ENCODE measurements around the gene DNAJC25.
"Not testable (repeated sequence)": the region's sequence is repeated elsewhere in the genome, so short reads cannot be mapped to it uniquely, and the experiment has no call there.

DNAJC25 gene

DNA sequence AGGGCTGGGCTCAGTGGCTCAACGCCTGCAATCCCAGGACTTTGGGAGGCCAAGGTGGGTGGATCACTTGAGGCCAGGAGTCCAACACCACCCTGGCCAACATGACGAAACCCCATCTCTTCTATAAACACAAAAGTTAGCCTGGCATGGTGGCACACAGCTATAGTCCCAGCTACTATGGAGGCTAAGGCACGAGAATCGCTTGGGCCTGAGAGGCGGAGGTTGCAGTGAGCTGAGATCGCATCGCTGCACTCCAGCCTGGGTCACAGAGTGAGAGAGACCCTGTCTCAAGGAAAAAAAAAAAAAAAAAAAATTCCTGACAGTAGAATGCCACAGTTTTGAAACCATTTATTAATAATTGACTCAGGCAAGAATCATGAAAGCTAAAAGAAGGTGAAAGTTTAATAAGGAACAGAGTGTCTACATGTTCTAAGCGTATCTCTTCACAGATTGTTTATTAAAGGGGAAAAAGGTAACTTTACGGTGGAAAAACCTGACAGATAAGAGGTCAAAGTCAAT, 26.0 kb upstream of the DNAJC25 start:
- DNase-seq (ENCODE audit: low spot score): no peak
- no peak overlapping the region for H3K27ac ChIP-seq
- CTCF ChIA-PET: interaction anchor here (0.5 to 0.6 kb wide), 2 partner anchors 1293 to 1333 kb away, joined by 3 to 6 read pairs; no protein-coding TSS in a partner anchor
- TF ChIP-seq CTCF (conservative IDR thresholded peaks at IDR 0.05; ENCODE audit: low read depth): no peak
- POLR2A ChIA-PET (ENCODE audit: low non-redundant PET): no interaction called here

GRCh38 chr9:111610149-111610548, 21.0 kb upstream of the DNAJC25 start:
- POLR2A ChIA-PET (ENCODE audit: low non-redundant PET): no interaction called here
- peak overlapping the region; percentile 60 for H3K27ac ChIP-seq
- TF ChIP-seq CTCF (conservative IDR thresholded peaks at IDR 0.05; ENCODE audit: low read depth): no peak
- no peak for DNase-seq (ENCODE audit: low spot score)
- CTCF ChIA-PET: no interaction called here

DNA sequence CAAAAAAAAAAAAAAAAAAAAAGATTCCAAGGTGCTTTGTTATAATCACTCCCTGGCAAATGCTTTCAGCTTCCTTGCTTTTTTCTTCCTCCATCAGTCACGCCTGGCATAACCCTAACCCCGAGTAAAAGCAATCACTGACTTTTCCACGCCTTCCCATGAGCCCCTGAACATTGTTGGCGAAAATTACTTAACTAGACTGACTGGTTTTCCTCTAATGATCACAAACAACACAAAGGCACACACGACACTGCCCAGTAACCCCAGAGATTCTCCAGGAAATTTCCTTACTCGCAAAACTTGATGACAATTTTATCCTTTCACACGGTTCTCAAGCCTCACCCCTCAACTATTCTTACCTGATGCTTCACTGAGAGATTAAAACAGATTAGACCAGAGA, 20.3 kb upstream of the DNAJC25 start:
- ChIA-PET CTCF (interaction anchor here (0.6 kb wide), 1 partner anchor 11 kb away, joined by 4 read pairs; no protein-coding TSS in a partner anchor), POLR2A (ENCODE audit: low non-redundant PET) (no interaction called here)
- no peak for TF ChIP-seq CTCF (conservative IDR thresholded peaks at IDR 0.05; ENCODE audit: low read depth)
- DNase-seq (ENCODE audit: low spot score): no peak
- H3K27ac ChIP-seq: no peak overlapping the region

DNA sequence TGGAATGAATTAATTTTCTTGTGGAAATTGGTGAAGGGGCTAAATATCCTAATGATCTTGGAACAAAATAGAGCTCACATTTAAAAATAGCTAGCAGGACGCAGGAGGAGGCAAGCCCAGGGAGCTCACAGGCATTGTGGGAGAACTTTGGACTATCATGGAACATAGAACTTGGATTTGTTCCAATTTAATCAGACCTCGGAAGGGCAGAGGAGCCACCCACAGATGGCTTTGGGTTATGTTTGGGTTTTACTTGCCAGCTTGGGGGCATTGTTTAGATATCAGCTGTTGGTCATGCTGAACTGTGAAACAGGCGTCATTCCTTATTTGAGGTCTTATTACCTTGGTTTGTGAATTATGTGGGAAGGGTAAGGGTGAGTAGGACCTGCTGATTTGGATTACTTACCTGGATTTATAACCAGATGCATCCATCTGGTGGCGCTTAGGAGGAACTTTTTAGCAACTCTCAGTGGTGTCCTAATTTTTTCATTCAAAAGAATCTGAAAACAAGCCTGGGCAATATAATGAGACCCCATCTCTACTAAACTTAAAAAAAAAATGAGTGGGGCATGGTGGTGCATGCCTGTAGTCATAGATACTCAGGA, 17.6 kb upstream of the DNAJC25 start:
- ChIA-PET CTCF (interaction anchor here (0.6 kb wide), 3 partner anchors 8 to 85 kb away, joined by 3 to 5 read pairs (median 3); no protein-coding TSS in a partner anchor), POLR2A (ENCODE audit: low non-redundant PET) (no interaction called here)
- TF ChIP-seq CTCF (conservative IDR thresholded peaks at IDR 0.05; ENCODE audit: low read depth): no peak
- no peak overlapping the region for H3K27ac ChIP-seq
- no peak for DNase-seq (ENCODE audit: low spot score)

GRCh38 chr9:111615928-111616327, 15.2 kb upstream of the DNAJC25 start:
- no peak overlapping the region for H3K27ac ChIP-seq
- TF ChIP-seq CTCF (conservative IDR thresholded peaks at IDR 0.05; ENCODE audit: low read depth): no peak
- ChIA-PET CTCF (interaction anchor here (0.6 to 1.6 kb wide), 3 partner anchors 13 to 18 kb away, joined by 3 to 12 read pairs (median 4); no protein-coding TSS in a partner anchor), POLR2A (ENCODE audit: low non-redundant PET) (interaction anchor here (0.5 kb wide), 1 partner anchor 10 kb away, joined by 3 read pairs; no protein-coding TSS in a partner anchor)
- no peak for DNase-seq (ENCODE audit: low spot score)

DNA sequence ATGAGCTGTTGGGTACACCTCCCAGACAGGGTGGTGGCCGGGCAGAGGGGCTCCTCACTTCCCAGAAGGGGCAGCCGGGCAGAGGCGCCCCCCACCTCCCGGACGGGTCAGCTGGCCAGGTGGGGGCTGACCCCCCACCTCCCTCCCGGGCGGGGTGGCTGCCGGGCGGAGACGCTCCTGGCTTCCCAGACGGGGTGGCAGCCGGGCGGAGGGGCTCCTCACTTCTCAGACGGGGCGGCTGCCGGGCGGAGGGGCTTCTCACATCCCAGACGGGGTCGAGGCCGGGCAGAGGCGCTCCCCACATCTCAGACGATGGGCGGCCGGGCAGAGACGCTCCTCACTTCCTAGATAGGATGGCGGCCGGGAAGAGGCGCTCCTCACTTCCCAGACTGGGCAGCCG, 13.8 kb upstream of the DNAJC25 start:
- H3K27ac ChIP-seq; POLR2A ChIA-PET (ENCODE audit: low non-redundant PET); DNase-seq (ENCODE audit: low spot score): not testable (repeated sequence)
- CTCF ChIA-PET: interaction anchor here (1.6 kb wide), 1 partner anchor 19 kb away, joined by 12 read pairs; no protein-coding TSS in a partner anchor

DNA sequence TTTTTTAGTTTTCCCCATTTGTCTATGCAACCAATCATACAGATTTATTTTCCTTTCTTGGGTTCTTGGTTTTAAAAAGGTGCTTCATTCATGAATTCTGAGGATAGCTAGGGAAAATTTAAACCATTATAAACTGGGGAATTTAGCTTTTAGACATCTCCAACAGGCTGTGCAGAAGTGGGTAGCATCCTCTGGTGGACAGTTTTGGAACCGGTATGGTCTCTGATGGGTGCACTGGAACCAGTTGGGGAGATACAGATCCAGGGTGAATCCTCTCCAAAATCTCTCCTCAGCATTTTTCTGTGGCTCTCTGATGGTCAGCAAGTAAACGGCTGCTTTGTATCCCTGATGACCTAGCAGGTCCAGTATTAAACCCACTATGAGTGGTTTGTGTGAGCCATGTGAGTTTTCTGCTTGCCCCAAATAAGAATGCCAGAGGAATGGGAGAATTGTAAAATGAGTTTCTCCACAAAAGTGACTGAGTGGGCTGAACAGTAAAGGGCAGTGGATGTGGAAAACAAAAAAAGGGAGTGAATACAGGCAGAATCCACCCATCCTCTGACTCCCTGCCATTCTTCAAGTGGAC, 9.1 kb upstream of the DNAJC25 start:
- peak; percentile 56 for DNase-seq (ENCODE audit: low spot score)
- POLR2A ChIA-PET (ENCODE audit: low non-redundant PET): interaction anchor here (0.9 kb wide), 1 partner anchor 24 kb away, joined by 7 read pairs; no protein-coding TSS in a partner anchor
- peak; percentile 78 for TF ChIP-seq CTCF (conservative IDR thresholded peaks at IDR 0.05; ENCODE audit: low read depth)
- CTCF ChIA-PET: interaction anchor here (0.6 to 2.9 kb wide), 8 partner anchors 9 to 428 kb away, joined by 3 to 24 read pairs (median 4); partner anchors contain the start of gene DNAJC25
- peak overlapping the region; percentile 58 for H3K27ac ChIP-seq

All from RWPE1 (cell line).